UCSD-AML1 (cell line): ENCODE results near the gene DLG1.

Experiments
- DNase-seq: peaks from one replicate; lab custom pipeline; 2025; ENCODE audit not compliant: unreplicated experiment; lab: John Stamatoyannopoulos, UW

The DLG1 gene

GRCh38 chr3:197021729-197022404, 276.5 kb downstream of the DLG1 start:
- DNase-seq = no peak

GRCh38 chr3:197021231-197021630, 277.2 kb downstream of the DLG1 start:
- DNase-seq = no peak

- no peak for DNase-seq
These were observed 278.9 kb downstream of the DLG1 start for GRCh38 chr3:197019535-197019934.

- no peak for DNase-seq
These were observed 279.4 kb downstream of the DLG1 start for GRCh38 chr3:197019021-197019420.

- DNase-seq = no peak
These were observed 281.4 kb downstream of the DLG1 start for GRCh38 chr3:197017003-197017402.

- DNase-seq = no peak
These were observed 282.3 kb downstream of the DLG1 start for GRCh38 chr3:197015790-197016736.

GRCh38 chr3:197014942-197015575, 283.4 kb downstream of the DLG1 start:
- no peak for DNase-seq

- no peak for DNase-seq
These were observed 284.4 kb downstream of the DLG1 start for GRCh38 chr3:197014024-197014423.

- DNase-seq = no peak
These were observed 285.9 kb downstream of the DLG1 start for GRCh38 chr3:197012540-197012883.

GRCh38 chr3:197011780-197012539, 286.5 kb downstream of the DLG1 start:
- DNase-seq = no peak

GRCh38 chr3:197010556-197011351, 287.7 kb downstream of the DLG1 start:
- DNase-seq = no peak

- DNase-seq = no peak
These were observed 288.8 kb downstream of the DLG1 start for GRCh38 chr3:197009532-197010019.

GRCh38 chr3:197008436-197009209, 289.8 kb downstream of the DLG1 start:
- no peak for DNase-seq

- no peak for DNase-seq
These were observed 290.5 kb downstream of the DLG1 start for GRCh38 chr3:197007953-197008352.

- no peak for DNase-seq
These were observed 291.0 kb downstream of the DLG1 start for GRCh38 chr3:197007296-197007940.

GRCh38 chr3:197006860-197007259, 291.6 kb downstream of the DLG1 start:
- DNase-seq = no peak

GRCh38 chr3:197006446-197006845, 292.0 kb downstream of the DLG1 start:
- no peak for DNase-seq

- DNase-seq = no peak
These were observed 294.7 kb downstream of the DLG1 start for GRCh38 chr3:197003461-197004385.
